Stimulated activated CD8-positive, alpha-beta memory T cell treated with anti-CD3 and anti-CD28 coated beads, Interleukin-15, amount 100 ng/mL, for 1 hour (primary cell): ENCODE measurements around the gene CLCN2.
"Not testable (repeated sequence)": the region's sequence is repeated elsewhere in the genome, so short reads cannot be mapped to it uniquely, and the experiment has no call there.

Source experiments
- DNase-seq: peaks from one replicate; pipeline ENCODE4 v3.0.0-alpha.2; 2020; ENCODE audit warnings: low read depth

The CLCN2 gene

DNA sequence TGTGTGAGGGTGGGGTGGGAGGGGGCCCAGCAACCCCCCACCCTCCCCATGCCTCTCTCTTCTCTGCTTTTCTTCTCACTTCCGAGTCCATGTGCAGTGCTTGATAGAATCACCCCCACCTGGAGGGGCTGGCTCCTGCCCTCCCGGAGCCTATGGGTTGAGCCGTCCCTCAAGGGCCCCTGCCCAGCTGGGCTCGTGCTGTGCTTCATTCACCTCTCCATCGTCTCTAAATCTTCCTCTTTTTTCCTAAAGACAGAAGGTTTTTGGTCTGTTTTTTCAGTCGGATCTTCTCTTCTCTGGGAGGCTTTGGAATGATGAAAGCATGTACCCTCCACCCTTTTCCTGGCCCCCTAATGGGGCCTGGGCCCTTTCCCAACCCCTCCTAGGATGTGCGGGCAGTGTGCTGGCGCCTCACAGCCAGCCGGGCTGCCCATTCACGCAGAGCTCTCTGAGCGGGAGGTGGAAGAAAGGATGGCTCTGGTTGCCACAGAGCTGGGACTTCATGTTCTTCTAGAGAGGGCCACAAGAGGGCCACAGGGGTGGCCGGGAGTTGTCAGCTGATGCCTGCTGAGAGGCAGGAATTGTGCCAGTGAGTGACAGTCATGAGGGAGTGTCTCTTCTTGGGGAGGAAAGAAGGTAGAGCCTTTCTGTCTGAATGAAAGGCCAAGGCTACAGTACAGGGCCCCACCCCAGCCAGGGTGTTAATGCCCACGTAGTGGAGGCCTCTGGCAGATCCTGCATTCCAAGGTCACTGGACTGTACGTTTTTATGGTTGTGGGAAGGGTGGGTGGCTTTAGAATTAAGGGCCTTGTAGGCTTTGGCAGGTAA is 15.9 kb downstream of the CLCN2 start:
- DNase-seq = no peak

DNA sequence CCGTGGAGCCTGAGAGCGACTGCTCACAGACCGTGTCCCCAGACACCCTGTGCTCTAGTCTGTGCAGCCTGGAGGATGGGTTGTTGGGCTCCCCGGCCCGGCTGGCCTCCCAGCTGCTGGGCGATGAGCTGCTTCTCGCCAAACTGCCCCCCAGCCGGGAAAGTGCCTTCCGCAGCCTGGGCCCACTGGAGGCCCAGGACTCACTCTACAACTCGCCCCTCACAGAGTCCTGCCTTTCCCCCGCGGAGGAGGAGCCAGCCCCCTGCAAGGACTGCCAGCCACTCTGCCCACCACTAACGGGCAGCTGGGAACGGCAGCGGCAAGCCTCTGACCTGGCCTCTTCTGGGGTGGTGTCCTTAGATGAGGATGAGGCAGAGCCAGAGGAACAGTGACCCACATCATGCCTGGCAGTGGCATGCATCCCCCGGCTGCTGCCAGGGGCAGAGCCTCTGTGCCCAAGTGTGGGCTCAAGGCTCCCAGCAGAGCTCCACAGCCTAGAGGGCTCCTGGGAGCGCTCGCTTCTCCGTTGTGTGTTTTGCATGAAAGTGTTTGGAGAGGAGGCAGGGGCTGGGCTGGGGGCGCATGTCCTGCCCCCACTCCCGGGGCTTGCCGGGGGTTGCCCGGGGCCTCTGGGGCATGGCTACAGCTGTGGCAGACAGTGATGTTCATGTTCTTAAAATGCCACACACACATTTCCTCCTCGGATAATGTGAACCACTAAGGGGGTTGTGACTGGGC is 16.7 kb downstream of the CLCN2 start:
- DNase-seq = no peak

DNA sequence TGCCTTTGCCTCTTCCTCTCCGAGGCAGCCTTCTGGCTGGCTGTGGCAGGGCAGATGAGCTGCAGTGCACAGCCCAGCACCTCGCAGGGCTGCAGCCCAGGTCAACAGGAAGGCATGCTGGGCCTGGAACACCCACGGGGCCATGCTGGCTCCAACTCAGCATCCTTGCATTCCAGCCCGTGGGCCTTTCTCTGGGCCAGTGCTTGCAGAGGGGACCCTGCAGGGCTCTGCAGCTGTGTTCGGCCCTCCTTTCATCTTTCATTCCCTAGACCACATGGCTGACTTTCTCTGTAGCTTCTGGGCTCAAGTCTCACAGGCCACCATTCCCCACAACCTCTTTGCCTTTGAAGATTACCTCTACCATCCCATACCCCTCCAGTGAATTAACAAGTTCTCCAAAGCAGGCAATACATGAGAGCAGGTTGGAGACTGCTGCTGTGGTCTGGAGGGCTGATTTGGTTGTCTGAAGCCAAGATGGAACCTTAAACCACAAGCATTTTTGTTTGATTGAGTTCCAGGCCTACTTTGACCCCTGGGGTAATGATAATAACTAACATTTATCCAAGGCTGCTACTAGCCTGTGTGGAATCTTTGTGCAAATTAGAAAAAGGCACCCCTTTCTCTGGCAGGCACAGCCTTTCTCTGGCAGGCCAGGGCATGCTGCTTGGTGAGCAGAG is 18.1 kb downstream of the CLCN2 start:
- DNase-seq = no peak

DNA sequence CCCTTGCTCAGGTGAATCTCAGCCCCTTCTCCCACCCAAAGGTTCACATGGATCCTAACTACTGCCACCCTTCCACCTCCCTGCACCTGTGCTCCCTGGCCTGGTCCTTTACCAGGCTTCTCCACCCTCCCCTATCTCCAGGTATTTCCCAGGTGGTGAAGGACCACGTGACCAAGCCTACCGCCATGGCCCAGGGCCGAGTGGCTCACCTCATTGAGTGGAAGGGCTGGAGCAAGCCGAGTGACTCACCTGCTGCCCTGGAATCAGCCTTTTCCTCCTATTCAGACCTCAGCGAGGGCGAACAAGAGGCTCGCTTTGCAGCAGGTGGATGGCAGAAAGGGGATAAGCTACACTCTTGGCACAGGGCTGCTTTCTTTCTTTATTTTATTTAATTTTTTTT is 19.5 kb downstream of the CLCN2 start:
- DNase-seq = no peak

DNA sequence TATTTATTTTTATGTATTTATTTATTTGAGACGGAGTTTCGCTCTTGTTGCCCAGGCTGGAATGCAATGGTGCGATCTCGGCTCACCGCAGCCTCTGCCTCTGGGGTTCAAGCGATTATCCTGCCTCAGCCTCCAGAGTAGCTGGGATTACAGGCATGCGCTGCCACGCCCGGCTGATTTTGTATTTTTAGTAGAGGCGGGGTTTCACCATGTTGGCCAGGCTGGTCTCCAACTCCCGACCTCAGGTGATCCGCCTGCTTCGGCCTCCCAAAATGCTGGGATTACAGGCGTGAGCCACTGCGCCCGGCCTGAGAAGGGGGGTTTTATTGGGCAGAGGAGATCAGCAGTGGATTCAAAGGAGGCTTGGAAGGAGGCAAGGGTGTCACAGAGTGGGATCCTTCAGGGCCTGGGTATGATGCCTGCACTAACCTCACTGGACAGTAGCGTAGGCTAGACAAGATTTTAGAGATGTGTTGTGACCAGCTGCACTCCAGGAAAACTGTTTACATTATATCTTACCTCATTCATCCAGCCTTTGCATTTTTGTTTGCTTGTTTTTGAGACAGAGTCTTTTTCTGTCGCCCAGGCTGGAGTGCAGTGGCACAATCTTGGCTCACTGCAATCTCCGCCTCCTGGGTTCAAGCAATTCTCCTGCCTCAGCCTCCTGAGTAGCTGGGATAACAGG is 21.8 kb downstream of the CLCN2 start:
- DNase-seq = not testable (repeated sequence)

DNA sequence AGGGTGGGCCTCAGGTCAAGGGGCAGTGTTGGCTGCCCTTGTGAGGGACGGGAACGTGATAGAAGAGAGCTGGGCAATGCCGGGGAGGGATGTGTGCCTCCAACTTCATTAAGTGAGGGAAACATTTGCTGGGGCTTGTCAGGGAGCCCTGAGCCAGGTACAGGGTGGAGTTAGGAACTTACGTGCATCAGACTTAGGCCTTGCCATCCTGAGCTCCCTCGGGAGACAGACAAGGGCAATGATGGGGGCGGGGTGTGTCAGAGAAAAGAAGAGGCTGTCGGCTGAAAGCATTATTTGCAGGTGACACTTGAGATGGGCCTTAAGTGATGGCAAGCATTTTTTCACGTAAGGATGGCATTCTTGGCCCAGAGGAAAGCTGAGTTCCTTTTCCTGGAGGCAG is 22.4 kb downstream of the CLCN2 start:
- no peak for DNase-seq

DNA sequence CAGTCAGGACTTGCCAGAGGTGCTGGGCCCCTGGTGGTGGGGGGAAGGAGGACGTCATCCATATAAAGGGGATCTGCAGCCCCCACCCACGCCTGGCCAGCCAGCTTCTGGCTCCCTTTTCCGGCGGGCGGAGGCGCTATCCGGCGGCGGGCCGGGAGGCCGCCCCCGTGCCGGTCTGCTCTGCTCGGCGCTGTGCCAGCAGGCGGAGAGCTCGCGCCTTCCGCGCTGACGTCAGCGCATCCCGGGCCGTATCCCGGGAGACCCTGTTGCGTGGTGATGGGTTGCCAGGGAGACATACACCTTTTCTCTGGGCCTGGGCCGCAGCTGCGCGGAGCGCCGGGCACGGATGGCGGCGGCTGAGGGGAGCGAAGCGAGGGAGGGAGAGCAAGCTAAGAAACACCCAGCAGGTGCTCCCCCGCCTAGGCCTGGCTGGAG is 22.9 kb downstream of the CLCN2 start:
- no peak for DNase-seq

DNA sequence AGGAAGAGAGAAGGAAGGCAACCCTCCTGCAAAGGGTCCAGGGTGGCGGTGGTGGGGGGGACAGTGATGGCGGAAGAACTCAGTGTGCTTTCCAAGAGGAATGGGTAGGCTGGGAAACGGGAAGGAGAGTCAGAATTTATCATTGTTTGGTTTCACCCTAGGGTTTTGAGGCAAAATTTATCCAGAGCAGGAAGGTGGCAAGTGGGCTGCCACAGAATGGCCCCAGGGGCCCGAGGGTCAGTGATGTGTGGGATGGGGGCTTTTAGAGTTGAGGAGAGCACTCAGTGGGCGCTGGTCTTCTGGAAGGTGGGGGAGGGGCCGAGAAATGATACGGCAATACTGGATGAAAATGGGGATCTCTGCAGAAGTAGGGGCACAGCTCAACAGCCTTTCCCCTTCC is 23.4 kb downstream of the CLCN2 start:
- no peak for DNase-seq

DNA sequence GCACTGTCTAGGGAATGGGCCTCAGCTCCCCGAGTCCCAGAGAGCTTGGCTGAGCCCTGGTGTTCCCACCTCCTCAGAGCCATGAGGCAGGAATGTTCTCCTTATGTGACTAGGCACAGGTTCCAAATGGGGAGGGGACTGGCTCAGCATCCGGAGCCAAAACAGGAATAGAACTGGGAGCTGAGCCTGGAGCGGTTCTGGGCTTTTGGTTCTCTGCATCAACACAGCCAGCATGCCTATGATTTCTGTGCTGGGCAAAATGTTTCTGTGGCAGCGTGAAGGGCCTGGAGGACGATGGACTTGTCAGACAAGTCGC is 24.0 kb downstream of the CLCN2 start, which contains the start of gene FAM131A:
Gene FAM131A, plus strand, starts transcription at position 202 of the 316 bp plus-strand sequence. Its CDS starts 31 bp downstream, at position 233.
- DNase-seq = no peak

DNA sequence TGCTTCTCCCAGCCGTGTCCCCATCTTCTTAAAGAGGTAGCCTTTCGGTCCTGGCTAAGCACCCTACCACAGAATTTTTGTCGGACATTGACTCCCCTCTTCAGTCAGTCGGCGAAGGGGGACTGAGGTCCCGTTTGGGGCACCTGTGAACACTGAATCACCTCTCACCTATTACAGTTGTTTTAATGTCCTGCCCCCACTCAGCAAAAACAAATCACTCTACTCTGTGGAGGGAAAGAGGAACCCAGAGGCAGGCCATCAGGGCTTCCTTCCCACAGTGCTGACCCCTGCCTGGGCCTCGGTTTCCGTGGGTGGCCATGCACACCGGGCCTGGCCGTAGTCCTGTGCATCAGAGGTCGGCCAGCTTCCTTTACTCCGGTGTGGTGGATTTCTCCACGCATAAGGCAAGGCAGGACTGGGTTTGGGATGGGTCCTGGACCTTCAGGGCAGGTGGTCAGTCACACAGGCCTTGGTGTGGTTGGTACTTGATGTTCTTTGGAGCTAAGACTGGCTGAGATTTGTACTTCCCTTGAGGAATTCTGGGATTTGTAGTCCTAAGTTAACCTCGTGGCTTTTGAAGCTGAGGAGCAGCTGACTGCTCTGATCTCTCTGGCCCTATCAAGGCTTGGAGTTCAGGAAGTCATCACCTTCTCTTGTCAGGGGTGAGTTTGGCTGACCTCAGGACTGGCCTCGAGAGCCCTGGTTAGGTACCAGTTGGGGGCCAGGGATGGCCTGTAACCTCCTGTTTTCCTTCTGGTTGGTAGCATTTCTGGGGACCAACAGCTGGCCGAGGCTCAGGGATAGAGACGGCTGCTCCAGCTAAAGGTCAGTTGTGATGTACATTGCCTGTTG is 24.6 kb downstream of the CLCN2 start:
- DNase-seq = no peak

DNA sequence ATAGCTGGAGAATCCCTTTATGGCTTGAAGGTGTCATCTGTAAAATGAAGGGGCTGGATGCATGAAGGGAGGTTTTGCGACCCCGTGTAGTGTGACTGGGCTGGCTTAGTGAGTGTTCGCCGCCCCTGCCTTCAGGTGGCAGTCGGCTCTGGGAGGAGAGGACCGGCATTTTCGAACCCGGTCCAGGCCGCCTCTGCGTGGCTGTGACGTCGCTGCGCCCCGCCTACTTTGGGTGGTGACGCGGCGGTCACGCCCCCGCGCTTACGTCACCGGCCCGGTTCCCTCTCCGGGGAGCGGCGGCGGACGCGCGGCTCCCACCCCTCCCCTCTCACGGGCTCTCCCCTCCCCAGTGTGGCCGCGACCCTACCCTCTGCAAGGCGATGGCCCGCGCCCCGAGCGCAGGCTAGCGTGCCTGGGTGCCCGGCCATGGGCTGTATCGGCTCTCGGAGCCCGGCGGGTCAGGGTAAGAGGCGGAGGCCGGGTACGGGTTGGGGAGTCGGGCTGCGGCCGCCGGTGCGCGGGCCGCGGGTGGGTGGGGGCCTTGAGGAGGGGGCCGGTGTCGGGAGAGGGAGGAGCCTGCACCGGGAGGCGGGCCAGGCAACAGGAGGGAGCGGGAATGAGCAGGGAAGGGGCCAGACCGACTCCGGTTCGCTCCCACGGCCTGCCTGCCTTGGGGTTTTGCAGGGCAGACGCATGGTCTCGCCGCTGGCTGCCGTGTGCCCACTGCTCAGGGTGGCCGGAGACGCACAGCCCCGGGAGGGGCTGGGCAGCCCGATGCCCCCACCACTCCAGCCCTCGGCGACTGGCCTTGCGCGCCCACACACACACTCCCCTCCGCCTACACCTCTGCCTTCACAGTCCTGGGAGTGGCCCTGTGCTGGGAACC is 25.5 kb downstream of the CLCN2 start:
- DNase-seq = peak; percentile 77

DNA sequence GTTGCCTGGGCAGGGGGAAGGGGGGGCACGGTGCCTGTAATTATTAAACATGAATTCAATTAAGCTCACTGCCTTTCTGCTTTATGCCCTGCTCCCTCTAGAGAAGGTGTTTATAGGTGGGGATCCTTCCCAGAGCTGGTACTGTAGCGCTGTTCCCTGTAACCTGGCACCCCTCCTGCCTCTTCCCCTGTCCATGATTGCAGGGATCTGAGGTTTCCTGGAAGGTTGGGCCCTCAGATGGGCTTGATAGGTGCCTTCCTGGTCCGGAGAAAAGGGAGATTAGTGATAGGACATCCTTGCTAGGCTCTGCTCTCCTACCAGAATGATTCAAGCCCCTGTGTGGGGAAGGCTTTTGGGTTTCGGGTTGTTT is 26.1 kb downstream of the CLCN2 start:
- no peak for DNase-seq

DNA sequence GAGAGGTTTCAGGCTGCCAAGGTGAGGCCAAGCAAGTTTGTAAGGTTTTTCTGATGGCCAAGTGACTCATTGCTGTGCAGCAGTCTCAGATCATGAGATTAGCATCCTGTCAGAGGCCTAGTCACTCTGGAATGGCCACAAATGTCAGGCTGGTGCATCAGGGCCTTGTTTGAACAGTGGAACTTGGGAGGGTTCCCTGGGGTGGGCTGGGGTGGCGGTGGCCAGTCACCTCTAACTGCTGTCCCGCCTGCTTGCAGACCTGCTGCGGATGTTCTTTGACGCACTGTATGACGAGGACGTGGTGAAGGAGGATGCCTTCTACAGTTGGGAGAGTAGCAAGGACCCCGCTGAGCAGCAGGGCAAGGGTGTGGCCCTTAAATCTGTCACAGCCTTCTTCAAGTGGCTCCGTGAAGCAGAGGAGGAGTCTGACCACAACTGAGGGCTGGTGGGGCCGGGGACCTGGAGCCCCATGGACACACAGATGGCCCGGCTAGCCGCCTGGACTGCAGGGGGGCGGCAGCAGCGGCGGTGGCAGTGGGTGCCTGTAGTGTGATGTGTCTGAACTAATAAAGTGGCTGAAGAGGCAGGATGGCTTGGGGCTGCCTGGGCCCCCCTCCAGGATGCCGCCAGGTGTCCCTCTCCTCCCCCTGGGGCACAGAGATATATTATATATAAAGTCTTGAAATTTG is 26.8 kb downstream of the CLCN2 start:
- DNase-seq = no peak

DNA sequence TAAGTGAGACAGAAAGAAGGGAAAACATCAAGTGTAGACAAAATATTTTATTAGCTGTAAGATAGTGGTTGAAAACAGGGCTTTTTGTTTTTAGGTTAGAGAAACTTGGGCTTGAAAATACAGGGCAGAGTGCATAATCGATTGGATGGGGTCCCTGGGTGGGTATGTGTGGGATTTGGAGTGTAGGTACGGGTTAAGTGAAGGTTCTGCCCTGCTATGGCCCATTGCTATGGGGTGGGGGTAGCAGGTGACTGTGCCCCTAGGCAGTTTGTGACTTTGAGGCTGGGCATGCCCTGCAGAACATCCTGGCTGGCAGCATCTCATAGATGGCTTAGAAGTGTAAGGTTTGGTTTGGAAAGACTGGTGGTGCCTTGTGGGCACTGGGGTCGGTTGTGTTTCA is 27.7 kb downstream of the CLCN2 start:
- DNase-seq = no peak

DNA sequence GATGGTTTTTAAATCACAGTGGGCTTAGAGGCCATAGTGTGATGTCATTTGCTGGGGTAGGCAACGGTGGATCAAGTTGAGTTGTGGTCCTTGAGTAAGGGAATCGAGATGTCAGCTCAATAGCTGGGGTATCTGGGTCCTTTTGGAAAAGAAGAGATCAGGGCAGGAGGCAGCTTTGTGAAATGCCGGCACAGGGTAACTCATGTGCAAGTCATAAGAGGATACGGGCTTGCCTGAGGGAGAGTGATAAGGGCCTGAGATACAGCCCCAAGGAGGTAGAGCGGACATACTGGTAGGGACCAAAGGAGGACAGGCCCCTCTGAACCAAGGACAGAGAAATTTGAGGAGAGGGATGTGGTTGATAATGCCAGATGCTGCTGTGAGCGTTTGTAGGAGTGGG is 28.2 kb downstream of the CLCN2 start:
- no peak for DNase-seq

DNA sequence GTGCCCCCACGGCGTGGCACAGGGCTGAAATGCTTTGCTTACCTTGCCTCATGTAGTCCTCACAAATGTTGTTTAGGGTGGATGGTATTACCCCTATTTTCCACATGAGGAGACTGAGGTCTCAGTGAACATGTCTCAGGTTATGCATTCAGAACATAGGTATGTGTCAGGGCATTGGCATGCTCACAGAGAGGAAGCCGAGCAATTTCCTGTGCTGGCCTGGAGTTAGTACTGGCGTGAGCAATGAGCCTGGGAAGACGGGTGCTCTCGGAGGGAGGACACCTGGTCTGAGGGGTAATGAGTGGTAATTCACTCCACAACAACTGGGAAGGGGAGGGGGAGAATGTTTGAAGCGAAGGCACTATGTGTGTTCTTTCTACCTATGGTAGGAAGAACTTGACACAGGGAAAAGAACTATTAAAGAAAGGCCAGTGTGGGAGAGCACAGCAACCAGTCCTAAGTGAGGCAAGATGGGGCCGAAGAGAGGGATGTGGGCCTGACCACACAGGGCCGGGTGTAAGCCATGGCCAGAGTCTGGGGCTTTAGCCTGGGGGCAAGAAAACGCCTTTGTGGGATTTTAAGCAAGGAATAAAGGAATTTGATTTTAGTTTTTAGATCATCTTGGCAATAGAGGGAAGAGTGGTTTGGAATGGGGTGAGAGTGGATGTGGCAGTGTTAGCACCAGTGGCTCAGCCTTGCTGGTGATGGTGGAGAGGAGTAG is 28.9 kb downstream of the CLCN2 start:
- no peak for DNase-seq

DNA sequence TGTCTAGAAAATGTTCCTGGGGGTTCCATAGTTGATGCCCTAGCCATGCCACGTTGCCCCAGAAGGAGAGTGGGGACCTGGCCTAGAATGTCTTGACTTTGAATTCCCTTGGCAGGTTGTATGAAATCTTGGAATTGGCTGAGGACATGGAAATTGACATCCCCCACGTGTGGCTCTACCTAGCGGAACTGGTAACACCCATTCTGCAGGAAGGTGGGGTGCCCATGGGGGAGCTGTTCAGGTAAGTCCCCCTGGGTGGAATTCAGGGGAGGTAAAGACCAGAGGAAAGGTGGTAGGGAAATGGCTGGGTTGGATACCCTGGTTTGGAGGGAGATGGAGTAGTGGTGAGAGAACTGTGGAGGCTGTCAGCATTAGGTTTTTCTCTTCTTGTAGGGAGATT is 32.9 kb downstream of the CLCN2 start:
- no peak for DNase-seq

DNA sequence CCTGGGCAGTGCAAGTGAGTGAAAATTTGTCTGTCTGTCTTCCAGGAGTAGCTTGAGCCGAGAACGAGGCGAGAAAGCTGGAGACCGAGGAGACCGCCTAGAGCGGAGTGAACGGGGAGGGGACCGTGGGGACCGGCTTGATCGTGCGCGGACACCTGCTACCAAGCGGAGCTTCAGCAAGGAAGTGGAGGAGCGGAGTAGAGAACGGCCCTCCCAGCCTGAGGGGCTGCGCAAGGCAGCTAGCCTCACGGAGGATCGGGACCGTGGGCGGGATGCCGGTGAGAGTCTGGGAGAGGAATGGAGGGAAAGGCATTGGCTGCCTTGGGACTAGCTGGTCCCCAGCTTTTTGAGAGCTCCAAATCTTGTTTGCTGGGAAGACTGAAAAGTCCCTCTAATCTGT is 34.2 kb downstream of the CLCN2 start:
- DNase-seq = no peak

DNA sequence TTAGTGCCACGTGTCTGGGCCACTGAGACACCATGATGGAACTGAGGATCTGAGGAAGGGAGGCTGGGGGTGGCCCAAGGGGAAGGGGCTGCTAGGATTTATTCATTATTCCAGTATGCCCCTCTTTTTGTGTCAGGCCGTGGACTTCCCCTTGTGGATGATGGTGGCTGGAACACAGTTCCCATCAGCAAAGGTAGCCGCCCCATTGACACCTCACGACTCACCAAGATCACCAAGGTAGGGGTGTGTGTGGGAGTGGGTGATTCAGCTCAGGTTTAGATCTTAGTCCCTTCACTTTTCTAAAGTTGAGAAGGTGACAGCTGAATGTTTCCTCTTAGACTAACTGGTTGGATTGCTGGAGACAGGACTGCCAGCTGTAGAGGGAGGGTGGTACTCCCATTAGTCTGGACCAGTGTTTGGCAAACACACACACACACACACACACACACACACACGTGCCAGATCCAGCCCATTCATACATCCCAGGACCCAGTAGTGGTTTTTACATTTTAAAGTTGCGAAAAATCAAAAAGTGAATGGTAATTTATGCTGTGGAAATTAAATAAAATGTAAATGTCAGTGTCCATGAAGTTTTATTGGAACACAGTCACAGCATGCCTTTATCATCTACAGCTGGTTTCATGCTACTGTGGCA is 35.6 kb downstream of the CLCN2 start:
- no peak for DNase-seq
